HCT116 (cell line): ENCODE results near the gene DIAPH3.

Experiments
- EZH2 ChIP-seq: fragments of 200-600 bp; sonication (generic); IDR thresholded peaks from 2 replicates; pipeline ENCODE4 v1.6.1; 2017; ENCODE audit warnings: antibody characterized with exemption, mixed run types
- EZH2phosphoT487 ChIP-seq: fragments of 200-600 bp; IDR thresholded peaks from 2 replicates; pipeline ENCODE4 v1.6.1; 2018; ENCODE audit warnings: antibody characterized with exemption, borderline replicate concordance
- POLR2A ChIP-seq: IDR thresholded peaks from 2 replicates; pipeline ENCODE4 v1.7.0; 2011; ENCODE audit warnings: borderline replicate concordance; ENCODE audit not compliant: insufficient read depth, insufficient read length; ENCODE audit errors: extremely low read depth
- YY1 ChIP-seq: IDR thresholded peaks from 2 replicates; pipeline ENCODE4 v1.6.1; 2011; ENCODE audit warnings: low read length, low read depth, moderate library complexity, mild to moderate bottlenecking; ENCODE audit not compliant: insufficient replicate concordance; ENCODE audit errors: extremely low read depth
- ZNF274 ChIP-seq: fragments of 200-500 bp; sonication (Bioruptor generic); IDR thresholded peaks from 2 replicates; pipeline ENCODE4 v1.6.1; 2014; ENCODE audit warnings: mild to moderate bottlenecking, low read depth, low read length, inconsistent platforms
- TF ChIP-seq, protein P1 (sequence below), 3 experiments: fragments of 200-600 bp in 1 of 3; sonication (generic) in 1 of 3; IDR thresholded peaks in 2 of 3; conservative IDR thresholded peaks in 1 of 3; 2 replicates each; pipeline ENCODE4 v1.5.1; 2012 to 2017; ENCODE audit warnings: low read depth in 2 of 3, low read length in 2 of 3, antibody characterized with exemption in 1 of 3, borderline replicate concordance in 1 of 3, control low read depth in 1 of 3, mild to moderate bottlenecking in 1 of 3, mixed read lengths in 1 of 3, mixed run types in 1 of 3, moderate library complexity in 1 of 3; ENCODE audit not compliant: insufficient read depth in 1 of 3

DNA sequence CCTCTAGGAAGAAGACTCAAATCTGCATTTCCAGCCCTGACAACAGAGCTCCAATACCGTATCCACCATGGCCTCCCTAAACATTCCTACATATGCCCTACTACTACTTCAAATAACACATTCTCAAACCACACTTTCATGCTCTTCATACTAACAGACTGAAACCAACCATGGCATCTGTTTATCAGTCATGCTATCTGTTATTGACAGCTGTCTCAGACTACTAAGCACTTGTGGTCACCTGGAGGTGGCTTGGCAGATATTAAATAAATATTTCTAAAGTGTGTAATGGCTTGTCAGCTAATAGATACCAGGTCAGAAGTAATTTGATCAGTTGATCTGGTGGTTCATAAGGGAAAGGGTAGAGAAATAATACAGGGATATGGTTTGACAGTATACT lies 489.1 kb downstream of the DIAPH3 start:
- TF ChIP-seq, protein P1, sequence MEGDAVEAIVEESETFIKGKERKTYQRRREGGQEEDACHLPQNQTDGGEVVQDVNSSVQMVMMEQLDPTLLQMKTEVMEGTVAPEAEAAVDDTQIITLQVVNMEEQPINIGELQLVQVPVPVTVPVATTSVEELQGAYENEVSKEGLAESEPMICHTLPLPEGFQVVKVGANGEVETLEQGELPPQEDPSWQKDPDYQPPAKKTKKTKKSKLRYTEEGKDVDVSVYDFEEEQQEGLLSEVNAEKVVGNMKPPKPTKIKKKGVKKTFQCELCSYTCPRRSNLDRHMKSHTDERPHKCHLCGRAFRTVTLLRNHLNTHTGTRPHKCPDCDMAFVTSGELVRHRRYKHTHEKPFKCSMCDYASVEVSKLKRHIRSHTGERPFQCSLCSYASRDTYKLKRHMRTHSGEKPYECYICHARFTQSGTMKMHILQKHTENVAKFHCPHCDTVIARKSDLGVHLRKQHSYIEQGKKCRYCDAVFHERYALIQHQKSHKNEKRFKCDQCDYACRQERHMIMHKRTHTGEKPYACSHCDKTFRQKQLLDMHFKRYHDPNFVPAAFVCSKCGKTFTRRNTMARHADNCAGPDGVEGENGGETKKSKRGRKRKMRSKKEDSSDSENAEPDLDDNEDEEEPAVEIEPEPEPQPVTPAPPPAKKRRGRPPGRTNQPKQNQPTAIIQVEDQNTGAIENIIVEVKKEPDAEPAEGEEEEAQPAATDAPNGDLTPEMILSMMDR (IDR thresholded peaks at IDR 0.05 in 2 of 3, conservative IDR thresholded peaks at IDR 0.05 in 1 of 3; ENCODE audit: borderline replicate concordance in 1 of 3, insufficient read depth in 1 of 3, low read depth in 2 of 3, low read length in 2 of 3), result no peak
- no peak for TF ChIP-seq ZNF274
- TF ChIP-seq POLR2A, result no peak
- no peak for TF ChIP-seq EZH2
- no peak for TF ChIP-seq YY1
- no peak for TF ChIP-seq EZH2phosphoT487
